ENCODE results near the gene IPMK. TPM values are rescaled to one million over a fixed set of nuclear protein-coding genes. Genes with fewer than 3 reads are reported as not detected.

The IPMK gene
- total RNA-seq, 1 donor from 2014 or later = 6.8 TPM

Other genes starting within 250 kb of the IPMK start
- 32.2 and 36.3 TPM in 2 replicates for gene CISD1, start 1.3 kb upstream of the IPMK start, total RNA-seq
- 18.4 and 22.1 TPM in 2 replicates for gene UBE2D1, start 67.1 kb upstream of the IPMK start, total RNA-seq
- gene TFAM, start 117.5 kb upstream of the IPMK start, total RNA-seq = 38.2 and 41.4 TPM in 2 replicates
- gene BICC1, start 245.0 kb upstream of the IPMK start, total RNA-seq = 23.0 and 37.5 TPM in 2 replicates